ENCODE data around the gene DUS2. TPM values are rescaled to one million over a fixed set of nuclear protein-coding genes. Genes with fewer than 3 reads are reported as not detected.
"Not testable (repeated sequence)": the region's sequence is repeated elsewhere in the genome, so short reads cannot be mapped to it uniquely, and the experiment has no call there.

DUS2 gene
- total RNA-seq, 2 experiments from 2014 or later, result 34.2 to 35.1 TPM

- POLR2A ChIA-PET, result no interaction called here
These were observed 67.4 kb downstream of the DUS2 start for GRCh38 chr16:68090533-68090932.

GRCh38 chr16:68091380-68092261 lies 68.5 kb downstream of the DUS2 start:
- H3K4me1 Mint-ChIP-seq (ENCODE audit: low read depth), result peaks cover 59% of the 10 kb centered on the region
- CTCF ChIA-PET, result interaction anchor here (1.2 to 5.9 kb wide), 5 partner anchors 21 to 173 kb away, joined by 3 to 46 read pairs (median 4); partner anchors contain the start of gene SLC7A6
- H3K9me3 Mint-ChIP-seq, result no peaks in the 10 kb centered on the region
- ATAC-seq (no peak), DNase-seq (no peak)
- no peak for TF ChIP-seq CTCF (IDR thresholded peaks at IDR 0.05)
- peak overlapping the region; percentile 73 for H3K4me3 Mint-ChIP-seq
- intact Hi-C loops (cut with micrococcal nuclease), result loop anchor here (5.0 kb wide), 1 partner anchor 36 kb away; no protein-coding TSS in a partner anchor
- POLR2A ChIA-PET, result interaction anchor here (0.5 to 0.6 kb wide), 2 partner anchors 10 to 151 kb away, joined by 3 read pairs; no protein-coding TSS in a partner anchor
- H3K27me3 Mint-ChIP-seq, result no peaks in the 10 kb centered on the region
- H3K27ac Mint-ChIP-seq, result peak overlapping the region; percentile 84
- H3K36me3 Mint-ChIP-seq (ENCODE audit: low read depth), result peaks cover 18% of the 10 kb centered on the region

More at GRCh38 chr16:68090533-68090932, 67.4 kb downstream of the DUS2 start:
- intact Hi-C loops (cut with micrococcal nuclease), result loop anchor here (5.0 kb wide), 1 partner anchor 37 kb away; no protein-coding TSS in a partner anchor
- Mint-ChIP-seq H3K4me3 (peak overlapping the region; percentile 73), H3K4me1 (ENCODE audit: low read depth) (peaks cover 53% of the 10 kb centered on the region), H3K9me3 (no peaks in the 10 kb centered on the region), H3K36me3 (ENCODE audit: low read depth) (peaks cover 23% of the 10 kb centered on the region), H3K27me3 (no peaks in the 10 kb centered on the region), H3K27ac (peak overlapping the region; percentile 86)
- CTCF ChIA-PET, result interaction anchor here (1.2 to 5.9 kb wide), 4 partner anchors 25 to 174 kb away, joined by 4 to 46 read pairs (median 7); partner anchors contain the start of gene SLC7A6
- ATAC-seq, result no peak
- no peak for TF ChIP-seq CTCF (IDR thresholded peaks at IDR 0.05)
- DNase-seq, result no peak

- not testable (repeated sequence) for DNase-seq, H3K9me3 Mint-ChIP-seq, H3K4me3 Mint-ChIP-seq, ATAC-seq, H3K27me3 Mint-ChIP-seq
- Mint-ChIP-seq H3K36me3 (ENCODE audit: low read depth) (peaks cover 19% of the 10 kb centered on the region), H3K4me1 (ENCODE audit: low read depth) (peaks cover 66% of the 10 kb centered on the region), H3K27ac (peak overlapping the region; percentile 88)
- intact Hi-C loops (cut with micrococcal nuclease), result loop anchor here (5.0 kb wide), 1 partner anchor 35 kb away; no protein-coding TSS in a partner anchor
- CTCF ChIA-PET, result interaction anchor here (0.9 to 5.9 kb wide), 9 partner anchors 15 to 145 kb away, joined by 3 to 46 read pairs (median 4); no protein-coding TSS in a partner anchor
- POLR2A ChIA-PET, result interaction anchor here (0.8 to 1.6 kb wide), 3 partner anchors 7 to 219 kb away, joined by 3 to 10 read pairs (median 4); partner anchors contain the start of genes NFATC3, PRMT7 and SLC7A6OS
These were observed 69.2 kb downstream of the DUS2 start for GRCh38 chr16:68092275-68092674.

- DNase-seq, result peak; percentile 39
- peak overlapping the region; percentile 37 for H3K4me3 Mint-ChIP-seq
- intact Hi-C loops (cut with micrococcal nuclease), result loop anchor here (5.0 kb wide), 1 partner anchor 33 kb away; no protein-coding TSS in a partner anchor
- peaks cover 74% of the 10 kb centered on the region for H3K4me1 Mint-ChIP-seq (ENCODE audit: low read depth)
- peak overlapping the region; percentile 88 for H3K27ac Mint-ChIP-seq
- peak; percentile 76 for TF ChIP-seq CTCF (IDR thresholded peaks at IDR 0.05)
- peak; percentile 91 for ATAC-seq
- CTCF ChIA-PET, result interaction anchor here (0.5 to 5.9 kb wide), 45 partner anchors 7 to 235 kb away, joined by 3 to 46 read pairs (median 4); partner anchors contain the start of gene NFATC3
- POLR2A ChIA-PET, result interaction anchor here (0.6 to 1.6 kb wide), 7 partner anchors 9 to 133 kb away, joined by 3 to 10 read pairs (median 3); partner anchors contain the start of genes DDX28, DUS2 and NFATC3
- no peaks in the 10 kb centered on the region for H3K9me3 Mint-ChIP-seq
- H3K27me3 Mint-ChIP-seq, result no peaks in the 10 kb centered on the region
- peaks cover 23% of the 10 kb centered on the region for H3K36me3 Mint-ChIP-seq (ENCODE audit: low read depth)
These were observed 70.9 kb downstream of the DUS2 start for GRCh38 chr16:68093816-68094613.

GRCh38 chr16:68094614-68094934 lies 71.5 kb downstream of the DUS2 start:
- Mint-ChIP-seq H3K27ac (peak overlapping the region; percentile 88), H3K9me3 (no peaks in the 10 kb centered on the region), H3K4me3 (peak overlapping the region; percentile 37), H3K27me3 (no peaks in the 10 kb centered on the region), H3K4me1 (ENCODE audit: low read depth) (peaks cover 74% of the 10 kb centered on the region), H3K36me3 (ENCODE audit: low read depth) (peaks cover 23% of the 10 kb centered on the region)
- POLR2A ChIA-PET, result interaction anchor here (0.6 to 1.6 kb wide), 3 partner anchors 17 to 88 kb away, joined by 3 read pairs; partner anchors contain the start of genes DDX28 and DUS2
- no peak for TF ChIP-seq CTCF (IDR thresholded peaks at IDR 0.05)
- DNase-seq, result no peak
- ATAC-seq, result no peak
- CTCF ChIA-PET, result interaction anchor here (0.8 to 5.9 kb wide), 19 partner anchors 9 to 234 kb away, joined by 3 to 46 read pairs (median 5); partner anchors contain the start of gene NFATC3
- intact Hi-C loops (cut with micrococcal nuclease), result loop anchor here (5.0 kb wide), 1 partner anchor 33 kb away; no protein-coding TSS in a partner anchor

Data from activated CD8-positive, alpha-beta T cell treated with anti-CD3 and anti-CD28 coated beads for 36 hours (primary cell).